HepG2 (cell line): Measurements from ENCODE around the gene DUSP16. TPM values are rescaled to one million over a fixed set of nuclear protein-coding genes. Genes with fewer than 3 reads are reported as not detected.
A peak's percentile ranks its signal among the peaks of the same experiment; 100 is the strongest.

Experiments
- CREM ChIP-seq, 2 experiments: sonication (generic) in 1 of 2; formaldehyde crosslinking in 1 of 2; IDR thresholded peaks; 2 replicates each; pipeline versions ENCODE4 v1.4.0 to v1.6.1; 2016 to 2020; ENCODE audit warnings: antibody characterized with exemption in 1 of 2, mild to moderate bottlenecking in 1 of 2, missing genetic modification reagents in 1 of 2
- EHMT2 ChIP-seq: fragments of 200-600 bp; sonication (generic); IDR thresholded peaks from 2 replicates; pipeline ENCODE4 v1.7.0; 2017; ENCODE audit warnings: antibody characterized with exemption, low read depth, low read length, borderline replicate concordance
- ELF1 ChIP-seq: sonication (generic); formaldehyde crosslinking; IDR thresholded peaks from 2 replicates; pipeline ENCODE4 v1.4.0; 2020; ENCODE audit warnings: missing genetic modification reagents
- HDAC6 ChIP-seq: fragments of 200-600 bp; sonication (generic); IDR thresholded peaks from 2 replicates; pipeline ENCODE4 v1.7.0; 2017; ENCODE audit warnings: mild to moderate bottlenecking, antibody characterized with exemption, low read length, low read depth
- HMG20A ChIP-seq: IDR thresholded peaks from 2 replicates; pipeline ENCODE4 v1.6.1; 2016; ENCODE audit warnings: borderline replicate concordance
- MBD4 ChIP-seq: IDR thresholded peaks from 2 replicates; pipeline ENCODE4 v1.6.1; 2012; ENCODE audit warnings: low read length, inconsistent platforms, borderline replicate concordance
- MXI1 ChIP-seq: IDR thresholded peaks from 3 replicates; pipeline ENCODE4 v1.6.1; 2012; ENCODE audit warnings: low read depth, low read length, inconsistent platforms, borderline replicate concordance
- RAD51 ChIP-seq: fragments of 450-650 bp; IDR thresholded peaks from 2 replicates; pipeline ENCODE4 v1.6.1; 2016; ENCODE audit warnings: borderline replicate concordance
- RXRA ChIP-seq: sonication (generic); formaldehyde crosslinking; IDR thresholded peaks from 2 replicates; pipeline ENCODE4 v1.5.1; 2020; ENCODE audit warnings: missing genetic modification reagents
- TCF12 ChIP-seq, 2 experiments: fragments of 450-650 bp in 1 of 2; sonication (generic) in 1 of 2; formaldehyde crosslinking in 1 of 2; IDR thresholded peaks; 2 replicates each; pipeline versions ENCODE4 v1.6.1 to v1.8.0; 2017 to 2022; ENCODE audit warnings: antibody characterized with exemption in 1 of 2, mild to moderate bottlenecking in 1 of 2, missing genetic modification reagents in 1 of 2, moderate library complexity in 1 of 2
- ZC3H4 ChIP-seq: sonication (generic); formaldehyde crosslinking; IDR thresholded peaks from 2 replicates; pipeline ENCODE4 v1.4.0; 2020; ENCODE audit warnings: missing genetic modification reagents, borderline replicate concordance
- ZNF367 ChIP-seq: sonication (generic); formaldehyde crosslinking; IDR thresholded peaks from 2 replicates; pipeline ENCODE4 v1.4.0; 2020; ENCODE audit warnings: missing genetic modification reagents, borderline replicate concordance
- ZNF7 ChIP-seq: IDR thresholded peaks from 2 replicates; pipeline ENCODE4 v1.6.1; 2016; ENCODE audit warnings: missing biosample characterization, missing genetic modification reagents
- ZSCAN9 ChIP-seq: IDR thresholded peaks from 2 replicates; pipeline ENCODE4 v1.6.1; 2016; ENCODE audit warnings: borderline replicate concordance
- polyA plus RNA-seq, 8 experiments: library from polyadenylated mRNA; depleted of rRNA in 3 of 8; stranded (reverse) in 7 of 8; unstranded in 1 of 8; fragments of >200 nt; fragmentation: Illumina TruSeq in 4 of 8; extraction: Trizol in 4 of 8; gene quantifications; 2 replicates each; pipeline versions ENCODE4 v1.2.1 to v1.2.3, GENCODE V29; 2011 to 2016; ENCODE audit warnings: low read depth in 4 of 8, missing spikeins in 1 of 8, mixed read lengths in 1 of 8; ENCODE audit not compliant: insufficient read depth in 1 of 8
- total RNA-seq, 5 experiments: library from RNA; depleted of rRNA; stranded (reverse); fragments of >200 nt; fragmentation: Illumina TruSeq; extraction: Trizol; gene quantifications; 2 replicates each; pipeline ENCODE4 v1.2.3, GENCODE V29; 2016; ENCODE audit warnings: low read depth in 1 of 5
- TF ChIP-seq, protein P1 (sequence below): sonication (generic); formaldehyde crosslinking; IDR thresholded peaks from 2 replicates; pipeline ENCODE4 v1.8.1; 2023; ENCODE audit warnings: missing genetic modification reagents, inconsistent platforms, borderline replicate concordance
- TF ChIP-seq, protein P2 (sequence below): IDR thresholded peaks from 2 replicates; pipeline ENCODE4 v1.6.1; 2012; ENCODE audit warnings: low read depth, low read length, improper control_type of control experiment
- TF ChIP-seq, protein P3 (sequence below): IDR thresholded peaks from 2 replicates; pipeline ENCODE4 v1.6.1; 2016
- TF ChIP-seq, protein P4 (sequence below): sonication (generic); formaldehyde crosslinking; IDR thresholded peaks from 2 replicates; pipeline ENCODE4 v1.8.0; 2022; ENCODE audit warnings: mild to moderate bottlenecking, missing genetic modification reagents, borderline replicate concordance
- TF ChIP-seq, protein P5 (sequence below): sonication (generic); formaldehyde crosslinking; conservative IDR thresholded peaks from 2 replicates; pipeline ENCODE4 v1.4.0; 2020; ENCODE audit warnings: missing genetic modification reagents
- TF ChIP-seq, protein P6 (sequence below): sonication (generic); formaldehyde crosslinking; IDR thresholded peaks from 2 replicates; pipeline ENCODE4 v1.5.1; 2020; ENCODE audit warnings: mild to moderate bottlenecking, missing genetic modification reagents, moderate library complexity

Gene DUSP16
- total and polyA plus RNA-seq, 2 of the 13 experiments (the other 11 are each of a cell fraction or from before 2014, with no cell fraction given): 45.7 to 46.6 TPM

- TF ChIP-seq, protein P1, sequence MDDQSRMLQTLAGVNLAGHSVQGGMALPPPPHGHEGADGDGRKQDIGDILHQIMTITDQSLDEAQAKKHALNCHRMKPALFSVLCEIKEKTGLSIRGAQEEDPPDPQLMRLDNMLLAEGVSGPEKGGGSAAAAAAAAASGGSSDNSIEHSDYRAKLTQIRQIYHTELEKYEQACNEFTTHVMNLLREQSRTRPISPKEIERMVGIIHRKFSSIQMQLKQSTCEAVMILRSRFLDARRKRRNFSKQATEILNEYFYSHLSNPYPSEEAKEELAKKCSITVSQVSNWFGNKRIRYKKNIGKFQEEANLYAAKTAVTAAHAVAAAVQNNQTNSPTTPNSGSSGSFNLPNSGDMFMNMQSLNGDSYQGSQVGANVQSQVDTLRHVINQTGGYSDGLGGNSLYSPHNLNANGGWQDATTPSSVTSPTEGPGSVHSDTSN (CRISPR knock-in tag): no peak
- TF ChIP-seq ZNF7 (no peak), ZNF367 (CRISPR knock-in tag) (no peak), TCF12 (IDR thresholded peaks at IDR 0.05) (no peak), TCF12 (CRISPR knock-in tag; IDR thresholded peaks at IDR 0.05) (peak; percentile 54; the same call in 1 of the 2 replicates), ZSCAN9 (no peak), ZC3H4 (no peak), CREM (IDR thresholded peaks at IDR 0.05) (peak; percentile 36; the same call in 1 of the 2 replicates), CREM (CRISPR knock-in tag; IDR thresholded peaks at IDR 0.05) (no peak), RAD51 (no peak), HMG20A (no peak), MXI1 (peak; percentile 32; the same call in 1 of the 3 replicates), EHMT2 (no peak), MBD4 (no peak), HDAC6 (no peak), RXRA (CRISPR knock-in tag) (no peak), ELF1 (CRISPR knock-in tag) (no peak)
- TF ChIP-seq, protein P2, sequence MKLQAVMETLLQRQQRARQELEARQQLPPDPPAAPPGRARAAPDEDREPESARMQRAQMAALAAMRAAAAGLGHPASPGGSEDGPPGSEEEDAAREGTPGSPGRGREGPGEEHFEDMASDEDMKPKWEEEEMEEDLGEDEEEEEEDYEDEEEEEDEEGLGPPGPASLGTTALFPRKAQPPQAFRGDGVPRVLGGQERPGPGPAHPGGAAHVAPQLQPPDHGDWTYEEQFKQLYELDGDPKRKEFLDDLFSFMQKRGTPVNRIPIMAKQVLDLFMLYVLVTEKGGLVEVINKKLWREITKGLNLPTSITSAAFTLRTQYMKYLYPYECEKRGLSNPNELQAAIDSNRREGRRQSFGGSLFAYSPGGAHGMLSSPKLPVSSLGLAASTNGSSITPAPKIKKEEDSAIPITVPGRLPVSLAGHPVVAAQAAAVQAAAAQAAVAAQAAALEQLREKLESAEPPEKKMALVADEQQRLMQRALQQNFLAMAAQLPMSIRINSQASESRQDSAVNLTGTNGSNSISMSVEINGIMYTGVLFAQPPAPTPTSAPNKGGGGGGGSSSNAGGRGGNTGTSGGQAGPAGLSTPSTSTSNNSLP: no peak
- TF ChIP-seq, protein P3, sequence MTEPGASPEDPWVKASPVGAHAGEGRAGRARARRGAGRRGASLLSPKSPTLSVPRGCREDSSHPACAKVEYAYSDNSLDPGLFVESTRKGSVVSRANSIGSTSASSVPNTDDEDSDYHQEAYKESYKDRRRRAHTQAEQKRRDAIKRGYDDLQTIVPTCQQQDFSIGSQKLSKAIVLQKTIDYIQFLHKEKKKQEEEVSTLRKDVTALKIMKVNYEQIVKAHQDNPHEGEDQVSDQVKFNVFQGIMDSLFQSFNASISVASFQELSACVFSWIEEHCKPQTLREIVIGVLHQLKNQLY (CRISPR knock-in tag): 0 out of 2 replicates have a peak, but pooled peaks have one; percentile 32
- TF ChIP-seq, protein P4, sequence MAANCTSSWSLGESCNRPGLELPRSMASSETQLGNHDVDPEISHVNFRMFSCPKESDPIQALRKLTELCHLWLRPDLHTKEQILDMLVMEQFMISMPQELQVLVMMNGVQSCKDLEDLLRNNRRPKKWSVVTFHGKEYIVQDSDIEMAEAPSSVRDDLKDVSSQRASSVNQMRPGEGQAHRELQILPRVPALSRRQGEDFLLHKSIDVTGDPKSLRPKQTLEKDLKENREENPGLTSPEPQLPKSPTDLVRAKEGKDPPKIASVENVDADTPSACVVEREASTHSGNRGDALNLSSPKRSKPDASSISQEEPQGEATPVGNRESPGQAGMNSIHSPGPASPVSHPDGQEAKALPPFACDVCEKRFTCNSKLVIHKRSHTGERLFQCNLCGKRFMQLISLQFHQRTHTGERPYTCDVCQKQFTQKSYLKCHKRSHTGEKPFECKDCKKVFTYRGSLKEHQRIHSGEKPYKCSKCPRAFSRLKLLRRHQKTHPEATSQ (CRISPR knock-in tag): no peak
- TF ChIP-seq, protein P5, sequence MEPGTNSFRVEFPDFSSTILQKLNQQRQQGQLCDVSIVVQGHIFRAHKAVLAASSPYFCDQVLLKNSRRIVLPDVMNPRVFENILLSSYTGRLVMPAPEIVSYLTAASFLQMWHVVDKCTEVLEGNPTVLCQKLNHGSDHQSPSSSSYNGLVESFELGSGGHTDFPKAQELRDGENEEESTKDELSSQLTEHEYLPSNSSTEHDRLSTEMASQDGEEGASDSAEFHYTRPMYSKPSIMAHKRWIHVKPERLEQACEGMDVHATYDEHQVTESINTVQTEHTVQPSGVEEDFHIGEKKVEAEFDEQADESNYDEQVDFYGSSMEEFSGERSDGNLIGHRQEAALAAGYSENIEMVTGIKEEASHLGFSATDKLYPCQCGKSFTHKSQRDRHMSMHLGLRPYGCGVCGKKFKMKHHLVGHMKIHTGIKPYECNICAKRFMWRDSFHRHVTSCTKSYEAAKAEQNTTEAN (CRISPR knock-in tag): no peak
- TF ChIP-seq, protein P6, sequence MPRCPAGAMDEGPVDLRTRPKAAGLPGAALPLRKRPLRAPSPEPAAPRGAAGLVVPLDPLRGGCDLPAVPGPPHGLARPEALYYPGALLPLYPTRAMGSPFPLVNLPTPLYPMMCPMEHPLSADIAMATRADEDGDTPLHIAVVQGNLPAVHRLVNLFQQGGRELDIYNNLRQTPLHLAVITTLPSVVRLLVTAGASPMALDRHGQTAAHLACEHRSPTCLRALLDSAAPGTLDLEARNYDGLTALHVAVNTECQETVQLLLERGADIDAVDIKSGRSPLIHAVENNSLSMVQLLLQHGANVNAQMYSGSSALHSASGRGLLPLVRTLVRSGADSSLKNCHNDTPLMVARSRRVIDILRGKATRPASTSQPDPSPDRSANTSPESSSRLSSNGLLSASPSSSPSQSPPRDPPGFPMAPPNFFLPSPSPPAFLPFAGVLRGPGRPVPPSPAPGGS (CRISPR knock-in tag): no peak
Measured at GRCh38 chr12:12486661-12487240, 75.9 kb downstream of the DUSP16 start (continued).
